OCI-LY7 (cell line): ENCODE data around the gene PIK3CB. TPM values are rescaled to one million over a fixed set of nuclear protein-coding genes. Genes with fewer than 3 reads are reported as not detected.

ENCODE experiments used
- BruUV-seq: library from RNA; stranded (reverse); fragments of 400-500 nt; replicated peaks from 2 replicates; lab custom pipeline; 2021; lab: Mats Ljungman, UMichigan
- CTCF ChIA-PET: fragments of 300-600 bp; sonication (Branson Sonifier 250); formaldehyde crosslinking; loops from one replicate; lab custom pipeline; 2022; ENCODE audit warnings: antibody characterized with exemption; ENCODE audit not compliant: unreplicated experiment; lab: Charles Lee
- POLR2A ChIA-PET: fragments of 300-600 bp; sonication (Branson Sonifier 250); formaldehyde crosslinking; loops from one replicate; lab custom pipeline; 2022; ENCODE audit warnings: antibody characterized with exemption; lab: Charles Lee
- DNase-seq: peaks from one replicate; pipeline ENCODE4 v3.0.0-alpha.2; 2015; ENCODE audit warnings: low spot score
- H2AFZ ChIP-seq: fragments of 200-600 bp; sonication (generic), shearing (Covaris generic); 2 replicates; pipeline ENCODE4 v1.6.1; 2014; ENCODE audit warnings: mild to moderate bottlenecking, antibody characterized with exemption, low read length, moderate library complexity
- H3K27ac ChIP-seq: fragments of 200-600 bp; sonication (generic); 2 replicates; pipeline ENCODE4 v1.5.1; 2014; ENCODE audit warnings: mixed run types, low read depth, mild to moderate bottlenecking, moderate library complexity, low read length, inconsistent platforms; ENCODE audit not compliant: poor library complexity, severe bottlenecking
- H3K36me3 ChIP-seq: fragments of 200-600 bp; sonication (generic); 2 replicates; pipeline ENCODE4 v1.6.1; 2014; ENCODE audit warnings: mild to moderate bottlenecking, antibody characterized with exemption, low read length, moderate library complexity, mixed read lengths; ENCODE audit not compliant: insufficient read depth
- H3K4me1 ChIP-seq: fragments of 200-600 bp; sonication (generic); 2 replicates; pipeline ENCODE4 v1.5.1; 2014; ENCODE audit warnings: mild to moderate bottlenecking, low read length; ENCODE audit not compliant: insufficient read depth, poor library complexity, severe bottlenecking
- H3K4me2 ChIP-seq: fragments of 200-600 bp; sonication (generic); 2 replicates; pipeline ENCODE4 v1.6.1; 2014; ENCODE audit warnings: mild to moderate bottlenecking, low read length
- H3K4me3 ChIP-seq: fragments of 200-600 bp; sonication (generic); 2 replicates; pipeline ENCODE4 v1.5.1; 2014; ENCODE audit warnings: mild to moderate bottlenecking, low read depth, low read length; ENCODE audit not compliant: poor library complexity, severe bottlenecking
- H3K79me2 ChIP-seq: fragments of 200-600 bp; sonication (generic); 2 replicates; pipeline ENCODE4 v1.6.1; 2016; ENCODE audit warnings: low read depth, mild to moderate bottlenecking, low read length, moderate library complexity, mixed read lengths; ENCODE audit not compliant: insufficient read depth
- H3K9me2 ChIP-seq: fragments of 200-600 bp; sonication (generic); 2 replicates; pipeline ENCODE4 v1.6.1; 2016; ENCODE audit warnings: mild to moderate bottlenecking, low read length, mixed read lengths; ENCODE audit not compliant: insufficient read depth
- H3K9me3 ChIP-seq: fragments of 200-600 bp; sonication (generic); 2 replicates; pipeline ENCODE4 v1.6.1; 2014; ENCODE audit warnings: mild to moderate bottlenecking, mixed run types, low read length, mixed read lengths
- H4K20me1 ChIP-seq: fragments of 200-600 bp; sonication (generic); 2 replicates; pipeline ENCODE4 v1.6.1; 2014; ENCODE audit warnings: mild to moderate bottlenecking, antibody characterized with exemption, low read length, moderate library complexity, mixed read lengths; ENCODE audit not compliant: insufficient read depth
- CTCF ChIP-seq: fragments of 200-600 bp; sonication (generic); conservative IDR thresholded peaks from 2 replicates; pipeline ENCODE4 v1.5.1; 2014; ENCODE audit warnings: mild to moderate bottlenecking, antibody characterized with exemption, low read length, moderate library complexity, mixed read lengths
- EZH2phosphoT487 ChIP-seq: fragments of 200-600 bp; sonication (generic); IDR thresholded peaks from 2 replicates; pipeline ENCODE4 v1.6.1; 2018; ENCODE audit warnings: low read depth, borderline replicate concordance, mild to moderate bottlenecking, mixed run types, antibody characterized with exemption, low read length, moderate library complexity, mixed read lengths
- intact Hi-C: fragments of 100-400 bp; cut with micrococcal nuclease; formaldehyde crosslinking; loops from one replicate; pipeline ENCODE4 v1.10.0; 2022; ENCODE audit not compliant: unreplicated experiment
- total RNA-seq, 2 experiments: library from RNA; depleted of rRNA in 1 of 2; stranded (reverse); fragments of >200 nt in 1 of 2; shearing (Covaris generic) in 1 of 2; gene quantifications; 2 replicates each; pipeline ENCODE4 v1.2.3, GENCODE V29; 2014 to 2022

The PIK3CB gene
- total RNA-seq, 2 experiments from 2014 or later = 8.2 to 23.6 TPM

- Histone ChIP-seq H3K4me2 (no peak overlapping the region), H2AFZ (no peak overlapping the region), H4K20me1 (no peaks in the 10 kb centered on the region), H3K4me1 (no peaks in the 10 kb centered on the region), H3K79me2 (0 out of 2 replicates have a peak, but pooled peaks cover 4% of the 10 kb centered on the region), H3K9me2 (no peaks in the 10 kb centered on the region), H3K9me3 (no peaks in the 10 kb centered on the region), H3K36me3 (no peaks in the 10 kb centered on the region), H3K4me3 (no peak overlapping the region), H3K27ac (no peak overlapping the region)
- POLR2A ChIA-PET = interaction anchor here (0.6 kb wide), 1 partner anchor 132 kb away, joined by 4 read pairs; no protein-coding TSS in a partner anchor
- TF ChIP-seq CTCF (no peak), EZH2phosphoT487 (no peak)
- intact Hi-C loops = no loop called here
- CTCF ChIA-PET = no interaction called here
- BruUV-seq = no TSS peak
- no peak for DNase-seq
Observed at GRCh38 chr3:138801792-138802191, 32.9 kb downstream of the PIK3CB start.

DNA sequence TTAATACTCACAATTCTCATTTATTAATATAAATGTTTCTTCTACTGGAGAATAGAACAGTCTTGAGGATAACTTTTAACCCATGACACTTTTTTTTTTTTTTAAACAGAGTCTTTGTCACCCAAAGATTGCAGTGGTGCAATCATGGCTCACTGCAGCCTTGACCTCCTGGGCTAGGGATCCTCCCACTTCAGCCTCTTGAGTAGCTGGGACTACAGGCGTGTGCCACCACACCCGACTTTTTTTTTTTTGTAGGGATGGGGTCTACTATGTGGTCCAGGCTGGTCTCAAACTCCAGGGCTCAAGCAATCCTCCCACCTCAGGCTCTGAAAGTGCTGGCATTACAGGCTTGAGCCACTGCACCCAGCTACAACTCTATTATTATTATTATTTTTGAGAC is 34.5 kb downstream of the PIK3CB start:
- no peaks in the 10 kb centered on the region for H3K4me1 ChIP-seq
- no peaks in the 10 kb centered on the region for H3K9me3 ChIP-seq
- ChIA-PET POLR2A (interaction anchor here (0.9 to 1.1 kb wide), 2 partner anchors 9 to 110 kb away, joined by 3 to 4 read pairs; no protein-coding TSS in a partner anchor), CTCF (no interaction called here)
- no peak overlapping the region for H2AFZ ChIP-seq
- no peaks in the 10 kb centered on the region for H3K9me2 ChIP-seq
- no peaks in the 10 kb centered on the region for H3K36me3 ChIP-seq
- H3K4me3 ChIP-seq = no peak overlapping the region
- no peaks in the 10 kb centered on the region for H3K79me2 ChIP-seq
- H4K20me1 ChIP-seq = no peaks in the 10 kb centered on the region
- no peak for TF ChIP-seq CTCF
- TF ChIP-seq EZH2phosphoT487 = no peak
- H3K27ac ChIP-seq = no peak overlapping the region
- H3K4me2 ChIP-seq = no peak overlapping the region
- intact Hi-C loops = no loop called here
- no TSS peak for BruUV-seq
- no peak for DNase-seq

- H3K4me2 ChIP-seq = no peak overlapping the region
- no peak overlapping the region for H3K27ac ChIP-seq
- no TSS peak for BruUV-seq
- H3K79me2 ChIP-seq = no peaks in the 10 kb centered on the region
- H3K4me1 ChIP-seq = no peaks in the 10 kb centered on the region
- intact Hi-C loops = no loop called here
- ChIA-PET CTCF (no interaction called here), POLR2A (interaction anchor here (0.9 kb wide), 1 partner anchor 111 kb away, joined by 4 read pairs; no protein-coding TSS in a partner anchor)
- no peaks in the 10 kb centered on the region for H3K9me3 ChIP-seq
- H3K9me2 ChIP-seq = no peaks in the 10 kb centered on the region
- no peak for DNase-seq
- no peaks in the 10 kb centered on the region for H4K20me1 ChIP-seq
- H2AFZ ChIP-seq = no peak overlapping the region
- no peaks in the 10 kb centered on the region for H3K36me3 ChIP-seq
- H3K4me3 ChIP-seq = no peak overlapping the region
- TF ChIP-seq EZH2phosphoT487 (no peak), CTCF (no peak)
Observed at GRCh38 chr3:138799822-138800221, 34.9 kb downstream of the PIK3CB start.
